ENCODE results near the gene CLASP1.

GRCh38 chr2:121297217-121297830 is 351.9 kb downstream of the CLASP1 start:
- TF ChIP-seq YY1 (IDR thresholded peaks at IDR 0.05) (no peak), CTCF (IDR thresholded peaks at IDR 0.05; ENCODE audit: low read depth, low read length, missing input control) (peak; percentile 51), REST (IDR thresholded peaks at IDR 0.05) (no peak), TAF1 (conservative IDR thresholded peaks at IDR 0.05) (no peak), ZBTB33 (IDR thresholded peaks at IDR 0.05) (no peak), MAX (IDR thresholded peaks at IDR 0.05) (no peak), FOXA2 (IDR thresholded peaks at IDR 0.05) (no peak), ATF3 (IDR thresholded peaks at IDR 0.05) (no peak), GABPA (IDR thresholded peaks at IDR 0.05 in 1 of 2, conservative IDR thresholded peaks at IDR 0.05 in 1 of 2) (no peak), RAD21 (IDR thresholded peaks at IDR 0.05) (peak; percentile 40 to 68), JUND (IDR thresholded peaks at IDR 0.05) (no peak), HNF4A (conservative IDR thresholded peaks at IDR 0.05) (no peak), SP1 (IDR thresholded peaks at IDR 0.05) (no peak)
